ENCODE data around the gene ATG3.
A peak's percentile ranks its signal among the peaks of the same experiment; 100 is the strongest.
"Not testable (repeated sequence)": the region's sequence is repeated elsewhere in the genome, so short reads cannot be mapped to it uniquely, and the experiment has no call there.

Gene ATG3

GRCh38 chr3:112539825-112540650, 21.7 kb downstream of the ATG3 start:
- Histone ChIP-seq H3K4me3 (ENCODE audit: insufficient read length, low read depth) (no peak overlapping the region), H3K9ac (ENCODE audit: insufficient read length, low read depth) (no peak overlapping the region), H3K9me3 (ENCODE audit: insufficient read depth, low read length) (no peaks in the 10 kb centered on the region), H3K36me3 (ENCODE audit: insufficient read depth, insufficient read length, low read length) (peaks cover 52% of the 10 kb centered on the region), H3K4me1 (ENCODE audit: insufficient read depth, insufficient read length) (no peaks in the 10 kb centered on the region), H3K27me3 (ENCODE audit: insufficient read depth, insufficient read length) (no peaks in the 10 kb centered on the region)
- TF ChIP-seq YY1 (IDR thresholded peaks at IDR 0.05; ENCODE audit: insufficient read depth, insufficient read length) (no peak), SUZ12 (IDR thresholded peaks at IDR 0.05; ENCODE audit: extremely low read depth, insufficient read depth, insufficient read length) (no peak), ZNF274 (IDR thresholded peaks at IDR 0.05; ENCODE audit: low read depth, low read length) (no peak)
- no peak for DNase-seq (ENCODE audit: low read depth, low spot score)

- DNase-seq (ENCODE audit: low read depth, low spot score) = no peak
- no peak overlapping the region for H3K4me3 ChIP-seq (ENCODE audit: insufficient read length, low read depth)
- no peaks in the 10 kb centered on the region for H3K4me1 ChIP-seq (ENCODE audit: insufficient read depth, insufficient read length)
- no peak overlapping the region for H3K9ac ChIP-seq (ENCODE audit: insufficient read length, low read depth)
- no peaks in the 10 kb centered on the region for H3K9me3 ChIP-seq (ENCODE audit: insufficient read depth, low read length)
- TF ChIP-seq ZNF274 (IDR thresholded peaks at IDR 0.05; ENCODE audit: low read depth, low read length) = no peak
- no peak for TF ChIP-seq SUZ12 (IDR thresholded peaks at IDR 0.05; ENCODE audit: extremely low read depth, insufficient read depth, insufficient read length)
- no peak for TF ChIP-seq YY1 (IDR thresholded peaks at IDR 0.05; ENCODE audit: insufficient read depth, insufficient read length)
- H3K36me3 ChIP-seq (ENCODE audit: insufficient read depth, insufficient read length, low read length) = peaks cover 50% of the 10 kb centered on the region
- H3K27me3 ChIP-seq (ENCODE audit: insufficient read depth, insufficient read length) = no peaks in the 10 kb centered on the region
These were observed 30.4 kb downstream of the ATG3 start for GRCh38 chr3:112531358-112531781.

GRCh38 chr3:112530573-112530972, 31.2 kb downstream of the ATG3 start:
- Histone ChIP-seq H3K4me3 (ENCODE audit: insufficient read length, low read depth) (no peak overlapping the region), H3K36me3 (ENCODE audit: insufficient read depth, insufficient read length, low read length) (peaks cover 44% of the 10 kb centered on the region), H3K4me1 (ENCODE audit: insufficient read depth, insufficient read length) (no peaks in the 10 kb centered on the region), H3K9me3 (ENCODE audit: insufficient read depth, low read length) (no peaks in the 10 kb centered on the region), H3K27me3 (ENCODE audit: insufficient read depth, insufficient read length) (no peaks in the 10 kb centered on the region), H3K9ac (ENCODE audit: insufficient read length, low read depth) (no peak overlapping the region)
- no peak for DNase-seq (ENCODE audit: low read depth, low spot score)
- TF ChIP-seq YY1 (IDR thresholded peaks at IDR 0.05; ENCODE audit: insufficient read depth, insufficient read length) (no peak), SUZ12 (IDR thresholded peaks at IDR 0.05; ENCODE audit: extremely low read depth, insufficient read depth, insufficient read length) (no peak), ZNF274 (IDR thresholded peaks at IDR 0.05; ENCODE audit: low read depth, low read length) (no peak)

GRCh38 chr3:112524127-112524526, 37.6 kb downstream of the ATG3 start:
- not testable (repeated sequence) for H3K4me1 ChIP-seq (ENCODE audit: insufficient read depth, insufficient read length); DNase-seq (ENCODE audit: low read depth, low spot score); H3K27me3 ChIP-seq (ENCODE audit: insufficient read depth, insufficient read length); H3K9me3 ChIP-seq (ENCODE audit: insufficient read depth, low read length); H3K9ac ChIP-seq (ENCODE audit: insufficient read length, low read depth); H3K4me3 ChIP-seq (ENCODE audit: insufficient read length, low read depth)
- peaks cover 13% of the 10 kb centered on the region for H3K36me3 ChIP-seq (ENCODE audit: insufficient read depth, insufficient read length, low read length)

- Histone ChIP-seq H3K36me3 (ENCODE audit: insufficient read depth, insufficient read length, low read length) (no peaks in the 10 kb centered on the region), H3K4me3 (ENCODE audit: insufficient read length, low read depth) (no peak overlapping the region), H3K9ac (ENCODE audit: insufficient read length, low read depth) (no peak overlapping the region), H3K4me1 (ENCODE audit: insufficient read depth, insufficient read length) (no peaks in the 10 kb centered on the region), H3K9me3 (ENCODE audit: insufficient read depth, low read length) (peaks cover 18% of the 10 kb centered on the region), H3K27me3 (ENCODE audit: insufficient read depth, insufficient read length) (no peaks in the 10 kb centered on the region)
- peak; percentile 38 for DNase-seq (ENCODE audit: low read depth, low spot score)
- TF ChIP-seq SUZ12 (IDR thresholded peaks at IDR 0.05; ENCODE audit: extremely low read depth, insufficient read depth, insufficient read length) (no peak), ZNF274 (IDR thresholded peaks at IDR 0.05; ENCODE audit: low read depth, low read length) (no peak), YY1 (IDR thresholded peaks at IDR 0.05; ENCODE audit: insufficient read depth, insufficient read length) (no peak)
These were observed 42.2 kb downstream of the ATG3 start for GRCh38 chr3:112519424-112520001.

- H3K9ac ChIP-seq (ENCODE audit: insufficient read length, low read depth); H3K36me3 ChIP-seq (ENCODE audit: insufficient read depth, insufficient read length, low read length); H3K4me3 ChIP-seq (ENCODE audit: insufficient read length, low read depth); H3K4me1 ChIP-seq (ENCODE audit: insufficient read depth, insufficient read length); H3K27me3 ChIP-seq (ENCODE audit: insufficient read depth, insufficient read length); DNase-seq (ENCODE audit: low read depth, low spot score): not testable (repeated sequence)
- H3K9me3 ChIP-seq (ENCODE audit: insufficient read depth, low read length) = peaks cover 23% of the 10 kb centered on the region
These were observed 42.8 kb downstream of the ATG3 start for GRCh38 chr3:112518970-112519369.

- TF ChIP-seq ZNF274 (IDR thresholded peaks at IDR 0.05; ENCODE audit: low read depth, low read length) (no peak), SUZ12 (IDR thresholded peaks at IDR 0.05; ENCODE audit: extremely low read depth, insufficient read depth, insufficient read length) (no peak), YY1 (IDR thresholded peaks at IDR 0.05; ENCODE audit: insufficient read depth, insufficient read length) (no peak)
- Histone ChIP-seq H3K4me3 (ENCODE audit: insufficient read length, low read depth) (no peak overlapping the region), H3K36me3 (ENCODE audit: insufficient read depth, insufficient read length, low read length) (no peaks in the 10 kb centered on the region), H3K9me3 (ENCODE audit: insufficient read depth, low read length) (peaks cover 66% of the 10 kb centered on the region), H3K27me3 (ENCODE audit: insufficient read depth, insufficient read length) (no peaks in the 10 kb centered on the region), H3K4me1 (ENCODE audit: insufficient read depth, insufficient read length) (no peaks in the 10 kb centered on the region), H3K9ac (ENCODE audit: insufficient read length, low read depth) (no peak overlapping the region)
- no peak for DNase-seq (ENCODE audit: low read depth, low spot score)
These were observed 47.1 kb downstream of the ATG3 start for GRCh38 chr3:112514527-112515128.
